ENCODE measurements around the gene TMPRSS6. TPM values are rescaled to one million over a fixed set of nuclear protein-coding genes. Genes with fewer than 3 reads are reported as not detected.

Gene TMPRSS6
- total and polyA plus RNA-seq, 2 of the 13 experiments (the other 11 are each of a cell fraction or from before 2014, with no cell fraction given) = 4.2 to 4.8 TPM

DNA sequence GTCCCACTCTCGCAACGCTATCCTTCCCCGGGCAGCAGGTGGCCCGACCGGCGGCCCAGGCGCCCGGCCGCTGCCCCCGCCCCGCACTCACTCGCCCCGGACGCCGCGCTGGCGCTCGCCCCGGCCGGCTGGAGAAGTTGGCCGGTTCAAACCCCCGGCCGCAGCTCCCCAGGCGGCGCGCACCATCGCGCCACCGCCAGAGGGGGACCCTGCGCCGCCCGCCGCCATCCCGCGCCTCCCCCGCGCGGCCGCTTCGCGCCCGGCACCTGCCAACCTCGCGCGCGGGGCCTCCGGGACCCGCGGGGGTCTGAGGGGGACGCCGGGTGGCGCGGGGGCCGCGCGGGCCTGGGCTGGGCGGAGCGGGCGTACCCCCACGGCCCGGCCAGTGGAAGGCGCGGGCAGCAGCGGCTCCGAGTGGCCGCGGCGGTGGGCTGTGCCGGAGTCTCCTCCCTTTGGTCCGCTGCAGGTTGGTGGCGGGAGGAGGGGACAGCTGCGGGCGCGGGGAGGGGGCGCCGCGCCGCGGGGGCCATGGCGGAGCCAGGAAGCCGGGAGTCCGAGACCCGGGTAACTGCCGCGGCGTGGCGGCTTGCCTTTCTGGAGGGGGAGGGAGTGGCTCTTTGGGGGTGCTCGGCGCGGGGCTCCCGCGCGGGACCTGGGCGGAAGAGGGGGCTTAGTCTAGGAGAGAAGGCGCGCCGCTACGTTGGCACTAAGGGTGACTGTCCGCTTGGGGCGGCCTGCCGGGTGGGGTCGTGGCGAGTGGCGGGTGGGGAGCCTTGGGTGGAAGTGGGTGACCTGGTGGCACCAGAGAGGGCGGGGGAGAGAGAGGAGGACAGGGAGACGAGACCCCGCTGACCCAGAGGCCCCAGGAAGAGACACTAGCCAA is 90.0 kb downstream of the TMPRSS6 start, which contains the start of the genes MPST and TST (continued):
- TF ChIP-seq, protein P1, sequence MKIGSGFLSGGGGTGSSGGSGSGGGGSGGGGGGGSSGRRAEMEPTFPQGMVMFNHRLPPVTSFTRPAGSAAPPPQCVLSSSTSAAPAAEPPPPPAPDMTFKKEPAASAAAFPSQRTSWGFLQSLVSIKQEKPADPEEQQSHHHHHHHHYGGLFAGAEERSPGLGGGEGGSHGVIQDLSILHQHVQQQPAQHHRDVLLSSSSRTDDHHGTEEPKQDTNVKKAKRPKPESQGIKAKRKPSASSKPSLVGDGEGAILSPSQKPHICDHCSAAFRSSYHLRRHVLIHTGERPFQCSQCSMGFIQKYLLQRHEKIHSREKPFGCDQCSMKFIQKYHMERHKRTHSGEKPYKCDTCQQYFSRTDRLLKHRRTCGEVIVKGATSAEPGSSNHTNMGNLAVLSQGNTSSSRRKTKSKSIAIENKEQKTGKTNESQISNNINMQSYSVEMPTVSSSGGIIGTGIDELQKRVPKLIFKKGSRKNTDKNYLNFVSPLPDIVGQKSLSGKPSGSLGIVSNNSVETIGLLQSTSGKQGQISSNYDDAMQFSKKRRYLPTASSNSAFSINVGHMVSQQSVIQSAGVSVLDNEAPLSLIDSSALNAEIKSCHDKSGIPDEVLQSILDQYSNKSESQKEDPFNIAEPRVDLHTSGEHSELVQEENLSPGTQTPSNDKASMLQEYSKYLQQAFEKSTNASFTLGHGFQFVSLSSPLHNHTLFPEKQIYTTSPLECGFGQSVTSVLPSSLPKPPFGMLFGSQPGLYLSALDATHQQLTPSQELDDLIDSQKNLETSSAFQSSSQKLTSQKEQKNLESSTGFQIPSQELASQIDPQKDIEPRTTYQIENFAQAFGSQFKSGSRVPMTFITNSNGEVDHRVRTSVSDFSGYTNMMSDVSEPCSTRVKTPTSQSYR (CRISPR knock-in tag; IDR thresholded peaks at IDR 0.05; ENCODE audit: borderline replicate concordance) = 0 out of 2 replicates have a peak, but pooled peaks have one; percentile 22
- TF ChIP-seq ASH2L (IDR thresholded peaks at IDR 0.05; ENCODE audit: insufficient read length, low read depth, low read length) = no peak
- TF ChIP-seq XRCC5 (optimal IDR thresholded peaks at IDR 0.05; ENCODE audit: low read length) = peak; percentile 26
- TF ChIP-seq HDAC1 (CRISPR knock-in tag; IDR thresholded peaks at IDR 0.05) = 0 out of 2 replicates have a peak, but pooled peaks have one; percentile 20
- TF ChIP-seq, protein P2, sequence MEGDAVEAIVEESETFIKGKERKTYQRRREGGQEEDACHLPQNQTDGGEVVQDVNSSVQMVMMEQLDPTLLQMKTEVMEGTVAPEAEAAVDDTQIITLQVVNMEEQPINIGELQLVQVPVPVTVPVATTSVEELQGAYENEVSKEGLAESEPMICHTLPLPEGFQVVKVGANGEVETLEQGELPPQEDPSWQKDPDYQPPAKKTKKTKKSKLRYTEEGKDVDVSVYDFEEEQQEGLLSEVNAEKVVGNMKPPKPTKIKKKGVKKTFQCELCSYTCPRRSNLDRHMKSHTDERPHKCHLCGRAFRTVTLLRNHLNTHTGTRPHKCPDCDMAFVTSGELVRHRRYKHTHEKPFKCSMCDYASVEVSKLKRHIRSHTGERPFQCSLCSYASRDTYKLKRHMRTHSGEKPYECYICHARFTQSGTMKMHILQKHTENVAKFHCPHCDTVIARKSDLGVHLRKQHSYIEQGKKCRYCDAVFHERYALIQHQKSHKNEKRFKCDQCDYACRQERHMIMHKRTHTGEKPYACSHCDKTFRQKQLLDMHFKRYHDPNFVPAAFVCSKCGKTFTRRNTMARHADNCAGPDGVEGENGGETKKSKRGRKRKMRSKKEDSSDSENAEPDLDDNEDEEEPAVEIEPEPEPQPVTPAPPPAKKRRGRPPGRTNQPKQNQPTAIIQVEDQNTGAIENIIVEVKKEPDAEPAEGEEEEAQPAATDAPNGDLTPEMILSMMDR (CRISPR knock-in tag; IDR thresholded peaks at IDR 0.05) = 0 out of 2 replicates have a peak, but pooled peaks have one; percentile 8
- peak; percentile 65 to 85 for TF ChIP-seq POLR2A (IDR thresholded peaks at IDR 0.05; ENCODE audit: insufficient read depth in 1 of 2, low read depth in 2 of 2, low read length in 2 of 2)
- no peak for TF ChIP-seq SMYD3 (CRISPR knock-in tag; IDR thresholded peaks at IDR 0.05)
- 0 out of 2 replicates have a peak, but pooled peaks have one; percentile 62 for TF ChIP-seq ZNF569 (CRISPR knock-in tag; IDR thresholded peaks at IDR 0.05; ENCODE audit: borderline replicate concordance)
- peak; percentile 53; the same call in 1 of the 2 replicates for TF ChIP-seq RFXAP (CRISPR knock-in tag; IDR thresholded peaks at IDR 0.05; ENCODE audit: borderline replicate concordance)
- TF ChIP-seq AGO2 (optimal IDR thresholded peaks at IDR 0.05; ENCODE audit: low read depth, low read length) = peak; percentile 30
- TF ChIP-seq ZNF253 (CRISPR knock-in tag; IDR thresholded peaks at IDR 0.05; ENCODE audit: borderline replicate concordance) = no peak
- TF ChIP-seq, protein P3, sequence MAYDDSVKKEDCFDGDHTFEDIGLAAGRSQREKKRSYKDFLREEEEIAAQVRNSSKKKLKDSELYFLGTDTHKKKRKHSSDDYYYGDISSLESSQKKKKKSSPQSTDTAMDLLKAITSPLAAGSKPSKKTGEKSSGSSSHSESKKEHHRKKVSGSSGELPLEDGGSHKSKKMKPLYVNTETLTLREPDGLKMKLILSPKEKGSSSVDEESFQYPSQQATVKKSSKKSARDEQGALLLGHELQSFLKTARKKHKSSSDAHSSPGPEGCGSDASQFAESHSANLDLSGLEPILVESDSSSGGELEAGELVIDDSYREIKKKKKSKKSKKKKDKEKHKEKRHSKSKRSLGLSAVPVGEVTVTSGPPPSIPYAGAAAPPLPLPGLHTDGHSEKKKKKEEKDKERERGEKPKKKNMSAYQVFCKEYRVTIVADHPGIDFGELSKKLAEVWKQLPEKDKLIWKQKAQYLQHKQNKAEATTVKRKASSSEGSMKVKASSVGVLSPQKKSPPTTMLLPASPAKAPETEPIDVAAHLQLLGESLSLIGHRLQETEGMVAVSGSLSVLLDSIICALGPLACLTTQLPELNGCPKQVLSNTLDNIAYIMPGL (CRISPR knock-in tag; IDR thresholded peaks at IDR 0.05; ENCODE audit: borderline replicate concordance in 1 of 2, low read depth in 1 of 2) = 0 out of 4 replicates have a peak, but pooled peaks of 1 of the 2 experiments have one; percentile 19
- peak; percentile 28 for TF ChIP-seq ARNT2 (CRISPR knock-in tag; IDR thresholded peaks at IDR 0.05; ENCODE audit: low read depth)
- 0 out of 2 replicates have a peak, but pooled peaks have one; percentile 6 for TF ChIP-seq ELF1 (CRISPR knock-in tag; IDR thresholded peaks at IDR 0.05)
- TF ChIP-seq ZSCAN12 (CRISPR knock-in tag; IDR thresholded peaks at IDR 0.05) = 0 out of 2 replicates have a peak, but pooled peaks have one; percentile 53
- TF ChIP-seq RORA (CRISPR knock-in tag; IDR thresholded peaks at IDR 0.05) = 0 out of 2 replicates have a peak, but pooled peaks have one; percentile 18
- TF ChIP-seq, protein P4, sequence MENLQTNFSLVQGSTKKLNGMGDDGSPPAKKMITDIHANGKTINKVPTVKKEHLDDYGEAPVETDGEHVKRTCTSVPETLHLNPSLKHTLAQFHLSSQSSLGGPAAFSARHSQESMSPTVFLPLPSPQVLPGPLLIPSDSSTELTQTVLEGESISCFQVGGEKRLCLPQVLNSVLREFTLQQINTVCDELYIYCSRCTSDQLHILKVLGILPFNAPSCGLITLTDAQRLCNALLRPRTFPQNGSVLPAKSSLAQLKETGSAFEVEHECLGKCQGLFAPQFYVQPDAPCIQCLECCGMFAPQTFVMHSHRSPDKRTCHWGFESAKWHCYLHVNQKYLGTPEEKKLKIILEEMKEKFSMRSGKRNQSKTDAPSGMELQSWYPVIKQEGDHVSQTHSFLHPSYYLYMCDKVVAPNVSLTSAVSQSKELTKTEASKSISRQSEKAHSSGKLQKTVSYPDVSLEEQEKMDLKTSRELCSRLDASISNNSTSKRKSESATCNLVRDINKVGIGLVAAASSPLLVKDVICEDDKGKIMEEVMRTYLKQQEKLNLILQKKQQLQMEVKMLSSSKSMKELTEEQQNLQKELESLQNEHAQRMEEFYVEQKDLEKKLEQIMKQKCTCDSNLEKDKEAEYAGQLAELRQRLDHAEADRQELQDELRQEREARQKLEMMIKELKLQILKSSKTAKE (CRISPR knock-in tag; IDR thresholded peaks at IDR 0.05; ENCODE audit: borderline replicate concordance) = peak; percentile 11; the same call in 1 of the 2 replicates
- peak; percentile 63; the same call in 1 of the 2 replicates for TF ChIP-seq NAIF1 (CRISPR knock-in tag; IDR thresholded peaks at IDR 0.05; ENCODE audit: borderline replicate concordance)
